ENCODE data around the gene NACA. TPM values are rescaled to one million over a fixed set of nuclear protein-coding genes. Genes with fewer than 3 reads are reported as not detected.
A peak's percentile ranks its signal among the peaks of the same experiment; 100 is the strongest.

Gene NACA
- total and polyA plus RNA-seq, 2 of the 13 experiments (the other 11 are each of a cell fraction or from before 2014, with no cell fraction given), result 799 to 1,700 TPM

GRCh38 chr12:56718149-56718548, 7.0 kb downstream of the NACA start:
- no TSS peak for BruUV-seq (replicated peaks)
- no peak overlapping the region for H3K9ac ChIP-seq (ENCODE audit: insufficient read depth, low read depth, low read length)
- H3K27me3 ChIP-seq (ENCODE audit: control insufficient read depth in 1 of 2, insufficient read depth in 2 of 2, low read length in 2 of 2), result no peaks in the 10 kb centered on the region
- H3K4me3 ChIP-seq (replicated peaks in 1 of 3; ENCODE audit: insufficient read depth in 1 of 3, low read depth in 2 of 3, low read length in 3 of 3), result no peak overlapping the region
- peaks cover 76% of the 10 kb centered on the region for H4K20me1 ChIP-seq (ENCODE audit: insufficient read depth, low read length)
- intact Hi-C loops (cut with micrococcal nuclease; ENCODE audit: unreplicated experiment) (no loop called here), in situ Hi-C loops (cut with HindIII; ENCODE audit: extremely low pct_ligation_motif_present, low pct_unique_long_range_greater_than_20kb) (no loop called here)
- no peak overlapping the region for H3K4me2 ChIP-seq (ENCODE audit: low read depth, low read length)
- DNase-seq (ENCODE audit: low spot score) (no peak), FAIRE-seq (no peak), ATAC-seq (no peak)
- CTCF ChIA-PET (ENCODE audit: low intra/inter-chr PET ratio, low total read pairs), result no interaction called here
- peaks cover 68% of the 10 kb centered on the region for H3K79me2 ChIP-seq (ENCODE audit: insufficient read depth, low read length)
- no peak overlapping the region for H2AFZ ChIP-seq (ENCODE audit: low read length)
- H3K36me3 ChIP-seq (replicated peaks in 1 of 2; ENCODE audit: control insufficient read depth in 1 of 2, insufficient read depth in 2 of 2, low read length in 2 of 2), result peaks cover 40 to 77% of the 10 kb centered on the region in 2 experiments
- no peak overlapping the region for H3K27ac ChIP-seq (ENCODE audit: extremely low read length, insufficient read depth, low read length)
- POLR2A ChIA-PET, result interaction anchor here (0.9 to 1.9 kb wide), 4 partner anchors 9 to 81 kb away, joined by 3 to 5 read pairs (median 4); partner anchors contain the start of gene PTGES3
- TF ChIP-seq ZNF674 (CRISPR knock-in tag; IDR thresholded peaks at IDR 0.05; ENCODE audit: low read depth), result no peak
- H3K4me1 ChIP-seq (ENCODE audit: insufficient read depth, low read length), result peaks cover 52% of the 10 kb centered on the region
- H3K9me3 ChIP-seq (ENCODE audit: low read length), result no peaks in the 10 kb centered on the region
- 100% methylated on average over 1 of the region's 1 CpG for WGBS (ENCODE audit: low lambda C conversion rate)

- peaks cover 43 to 80% of the 10 kb centered on the region in 2 experiments for H3K36me3 ChIP-seq (replicated peaks in 1 of 2; ENCODE audit: control insufficient read depth in 1 of 2, insufficient read depth in 2 of 2, low read length in 2 of 2)
- ChIA-PET POLR2A (interaction anchor here (0.6 to 2.5 kb wide), 6 partner anchors 8 to 80 kb away, joined by 3 to 10 read pairs (median 4); partner anchors contain the start of genes NACA and PTGES3), CTCF (ENCODE audit: low intra/inter-chr PET ratio, low total read pairs) (no interaction called here)
- H3K79me2 ChIP-seq (ENCODE audit: insufficient read depth, low read length), result peaks cover 59% of the 10 kb centered on the region
- no peaks in the 10 kb centered on the region for H3K9me3 ChIP-seq (ENCODE audit: low read length)
- DNase-seq (ENCODE audit: low spot score), result no peak
- peaks cover 42% of the 10 kb centered on the region for H3K4me1 ChIP-seq (ENCODE audit: insufficient read depth, low read length)
- H2AFZ ChIP-seq (ENCODE audit: low read length), result no peak overlapping the region
- no peak overlapping the region for H3K9ac ChIP-seq (ENCODE audit: insufficient read depth, low read depth, low read length)
- no TSS peak for BruUV-seq (replicated peaks)
- no peak for FAIRE-seq
- H4K20me1 ChIP-seq (ENCODE audit: insufficient read depth, low read length), result peaks cover 67% of the 10 kb centered on the region
- TF ChIP-seq AGO2 (optimal IDR thresholded peaks at IDR 0.05; ENCODE audit: low read depth, low read length), result peak; percentile 33
- TF ChIP-seq ZNF256 (CRISPR knock-in tag; conservative IDR thresholded peaks at IDR 0.05), result no peak
- TF ChIP-seq BCLAF1 (IDR thresholded peaks at IDR 0.05), result no peak
- no peak for ATAC-seq
- H3K4me2 ChIP-seq (ENCODE audit: low read depth, low read length), result no peak overlapping the region
- in situ Hi-C loops (cut with HindIII; ENCODE audit: extremely low pct_ligation_motif_present, low pct_unique_long_range_greater_than_20kb), result no loop called here
- intact Hi-C loops (cut with micrococcal nuclease; ENCODE audit: unreplicated experiment), result no loop called here
- H3K4me3 ChIP-seq (replicated peaks in 1 of 3; ENCODE audit: insufficient read depth in 1 of 3, low read depth in 2 of 3, low read length in 3 of 3), result no peak overlapping the region
- no peak overlapping the region for H3K27ac ChIP-seq (ENCODE audit: extremely low read length, insufficient read depth, low read length)
- WGBS (ENCODE audit: low lambda C conversion rate), result 100% methylated on average over 3 of the region's 4 CpGs
- H3K27me3 ChIP-seq (ENCODE audit: control insufficient read depth in 1 of 2, insufficient read depth in 2 of 2, low read length in 2 of 2), result no peaks in the 10 kb centered on the region
These were observed 7.9 kb downstream of the NACA start for GRCh38 chr12:56716933-56717880.
